Aorta (tissue), 5 donors: ENCODE data around the gene SPTBN1. TPM values are rescaled to one million over a fixed set of nuclear protein-coding genes. Genes with fewer than 3 reads are reported as not detected.
A peak's percentile ranks its signal among the peaks of the same experiment; 100 is the strongest.

Source experiments
- ATAC-seq: fragments of 200-7000 bp; cut with Tn5 transposase; one replicate; pipeline ENCODE4 v1.9.1; 2022; ENCODE audit warnings: moderate library complexity; ENCODE audit not compliant: low FRiP score
- DNase-seq, 2 donors: peaks; one replicate each; pipeline ENCODE4 v3.0.0-alpha.2; 2020
- H3K27ac ChIP-seq, 2 donors: one replicate each; pipeline ENCODE4 v1.5.1; 2013; ENCODE audit warnings: low read length in 2 of 2, mild to moderate bottlenecking in 2 of 2, moderate library complexity in 2 of 2, control low read depth in 1 of 2, inconsistent platforms in 1 of 2, low read depth in 1 of 2
- H3K27me3 ChIP-seq, 2 donors: one replicate each; pipeline ENCODE4 v1.6.1; 2013; ENCODE audit warnings: control low read depth in 1 of 2, low read length in 1 of 2, mild to moderate bottlenecking in 1 of 2, moderate library complexity in 1 of 2; ENCODE audit not compliant: insufficient read depth in 2 of 2, control insufficient read depth in 1 of 2
- H3K36me3 ChIP-seq, 2 donors: one replicate each; pipeline ENCODE4 v1.6.1; 2013; ENCODE audit warnings: control low read depth in 1 of 2, low read length in 1 of 2, mild to moderate bottlenecking in 1 of 2; ENCODE audit not compliant: insufficient read depth in 2 of 2, control insufficient read depth in 1 of 2
- H3K4me1 ChIP-seq, 2 donors: one replicate each; pipeline ENCODE4 v1.6.1; 2013; ENCODE audit warnings: low read length in 2 of 2, control low read depth in 1 of 2, mild to moderate bottlenecking in 1 of 2, moderate library complexity in 1 of 2; ENCODE audit not compliant: insufficient read depth in 2 of 2, control insufficient read depth in 1 of 2
- H3K4me3 ChIP-seq, 2 donors: one replicate each; pipeline ENCODE4 v1.5.1; 2013; ENCODE audit warnings: low read length in 2 of 2, control low read depth in 1 of 2, mild to moderate bottlenecking in 1 of 2
- H3K9me3 ChIP-seq: one replicate; pipeline ENCODE4 v1.6.1; 2013; ENCODE audit warnings: mild to moderate bottlenecking, low read length; ENCODE audit not compliant: control insufficient read depth
- WGBS, 2 donors: extraction: QIAGEN DNeasy Blood & Tissue Kit; methylation state at CpG; one replicate each; pipeline ENCODE4 v1.1.7; 2013; 5-methylcytosine and 5-hydroxymethylcytosine counted together
- intact Hi-C, 2 donors: fragments of 100-400 bp; cut with DNase I; formaldehyde crosslinking; loops; one replicate each; pipeline versions ENCODE4 v1.14.2 to v1.15.0; 2022
- polyA plus RNA-seq, 2 donors: library from polyadenylated mRNA; stranded (reverse); fragments of 200-250 nt; gene quantifications; one replicate each; pipeline ENCODE4 v1.2.3, GENCODE V29; 2013
- total RNA-seq, 2 donors: library from RNA; stranded (reverse); fragmentation: NEBNext Ultra II Directional; extraction: Animal tissue kit (Norgen Biotek cat#: 25700); gene quantifications; one replicate each; pipeline ENCODE4 v1.2.1, GENCODE V29; 2021
- donor health status: healthy with polysubstance abuse.
- donor health status: Bipolar disorder and iron deficiency.
- donor health status: DM: no; HTN: no; CAD: no.
- donor health status: DM: no; HTN: no; CAD: no.
- donor health status: DM: yes; HTN: yes; CAD: no.

The SPTBN1 gene
- total and polyA plus RNA-seq, 4 donors = 84.9 to 540 (median 218) TPM

DNA sequence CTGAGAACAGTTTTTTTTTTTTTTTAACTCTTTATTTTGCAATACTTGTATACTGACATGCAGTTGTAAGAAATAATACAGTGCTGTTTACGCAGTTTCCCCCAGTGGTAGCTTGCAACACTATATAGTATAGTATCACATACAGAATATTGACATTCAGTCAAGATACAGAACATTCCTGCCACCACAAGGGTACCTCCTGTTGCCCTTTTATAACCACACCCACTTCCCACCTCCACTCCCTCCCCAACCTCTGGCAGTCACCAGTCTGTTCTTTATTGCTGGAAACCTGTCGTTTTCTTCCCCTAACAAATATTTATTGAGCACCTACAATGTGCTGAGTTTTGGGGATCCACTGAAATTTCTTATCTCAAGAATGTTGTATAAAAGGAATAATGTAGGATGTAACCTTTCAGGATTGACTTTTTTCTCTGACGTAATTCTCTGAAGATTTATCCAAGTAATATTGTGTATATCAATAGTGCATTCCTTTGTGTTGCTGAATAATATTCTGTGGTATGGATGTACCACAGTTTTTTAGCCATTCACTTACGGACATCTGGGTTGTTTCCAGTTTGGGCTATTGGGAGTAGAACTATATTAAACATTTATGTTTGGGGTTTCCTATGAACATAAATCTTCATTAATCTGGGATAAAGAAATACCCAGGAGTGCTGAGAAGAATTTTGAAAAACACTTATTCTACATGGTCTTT, 215.9 kb downstream of the SPTBN1 start:
- Histone ChIP-seq H3K4me1 (no peaks in the 10 kb centered on the region), H3K36me3 (peaks cover 3 to 7% of the 10 kb centered on the region in 2 donors), H3K4me3 (no peak overlapping the region), H3K9me3 (no peaks in the 10 kb centered on the region), H3K27me3 (no peaks in the 10 kb centered on the region), H3K27ac (no peak overlapping the region)
- no peak for ATAC-seq
- intact Hi-C loops = no loop called here
- 92 to 95% methylated on average over 4 of the region's 4 CpGs for WGBS, 2 donors
- DNase-seq = no peak

- H3K9me3 ChIP-seq = no peaks in the 10 kb centered on the region
- intact Hi-C loops = no loop called here
- DNase-seq = no peak
- ATAC-seq = no peak
- H3K27me3 ChIP-seq = no peaks in the 10 kb centered on the region
- no peaks in the 10 kb centered on the region for H3K4me1 ChIP-seq
- H3K4me3 ChIP-seq = no peak overlapping the region
- H3K36me3 ChIP-seq = peaks cover 3 to 7% of the 10 kb centered on the region in 2 donors
- 72 to 76% methylated on average over 12 of the region's 12 CpGs for WGBS, 2 donors
- H3K27ac ChIP-seq = no peak overlapping the region
These were observed 216.7 kb downstream of the SPTBN1 start for GRCh38 chr2:54672590-54673456.

- H3K4me3 ChIP-seq = no peak overlapping the region
- no peak overlapping the region for H3K27ac ChIP-seq
- no peaks in the 10 kb centered on the region for H3K4me1 ChIP-seq
- intact Hi-C loops = no loop called here
- peak; percentile 92 for ATAC-seq
- no peaks in the 10 kb centered on the region for H3K9me3 ChIP-seq
- peaks cover 0 to 7% of the 10 kb centered on the region in 2 donors for H3K36me3 ChIP-seq
- H3K27me3 ChIP-seq = no peaks in the 10 kb centered on the region
- 61 to 62% methylated on average over 16 of the region's 16 CpGs for WGBS, 2 donors
- DNase-seq = peak; percentile 85 to 90
These were observed 217.4 kb downstream of the SPTBN1 start for GRCh38 chr2:54673501-54673998.

DNA sequence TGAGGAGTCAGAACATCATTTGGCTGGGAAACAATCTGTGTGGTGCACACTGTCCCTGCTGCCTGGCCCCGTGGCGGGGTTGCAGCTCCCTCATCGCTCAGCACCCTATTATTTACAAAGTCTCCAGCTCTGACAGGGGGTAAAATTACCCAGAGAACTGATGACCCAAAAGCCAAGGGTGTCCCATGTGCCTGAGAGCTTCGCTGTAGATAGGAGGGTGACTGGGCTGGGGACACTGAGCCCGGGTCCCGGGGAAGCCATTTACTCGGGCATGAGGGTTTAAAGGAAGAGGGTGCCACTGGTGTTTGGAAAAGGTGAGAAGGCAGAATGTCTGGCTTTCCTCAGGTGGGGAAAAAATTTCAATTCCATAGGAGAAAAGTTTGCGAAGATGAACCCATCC, 219.2 kb downstream of the SPTBN1 start:
- no peaks in the 10 kb centered on the region for H3K9me3 ChIP-seq
- H3K27me3 ChIP-seq = no peaks in the 10 kb centered on the region
- DNase-seq (no peak), ATAC-seq (no peak)
- intact Hi-C loops = no loop called here
- 69 to 76% methylated on average over 8 of the region's 8 CpGs for WGBS, 2 donors
- H3K36me3 ChIP-seq = peaks cover 0 to 5% of the 10 kb centered on the region in 2 donors
- no peaks in the 10 kb centered on the region for H3K4me1 ChIP-seq
- no peak overlapping the region for H3K4me3 ChIP-seq
- no peak overlapping the region for H3K27ac ChIP-seq

DNA sequence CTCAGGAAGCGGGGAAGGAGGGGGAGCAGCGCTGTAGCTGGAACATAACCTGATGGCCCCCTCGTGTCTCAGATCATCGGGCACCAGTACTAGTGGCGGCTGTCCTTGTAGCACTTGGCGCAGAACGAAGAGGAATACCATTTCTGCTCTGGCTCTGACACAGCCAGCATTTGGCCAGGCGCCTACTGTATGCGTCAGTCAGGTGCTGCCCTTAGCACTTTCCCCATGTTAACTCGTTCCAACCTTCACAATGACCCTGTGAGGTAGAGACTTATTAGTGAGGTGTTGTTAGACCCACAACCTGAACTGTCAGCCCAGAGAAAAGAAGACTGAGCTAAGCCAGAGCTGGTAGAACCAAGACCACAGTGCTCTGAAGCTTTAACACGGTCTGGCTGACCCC, 219.6 kb downstream of the SPTBN1 start:
- H3K27ac ChIP-seq = no peak overlapping the region
- no peak for DNase-seq
- 29 to 35% methylated on average over 11 of the region's 11 CpGs for WGBS, 2 donors

GRCh38 chr2:54676656-54677055, 220.5 kb downstream of the SPTBN1 start:
- no peaks in the 10 kb centered on the region for H3K4me1 ChIP-seq
- DNase-seq (no peak), ATAC-seq (no peak)
- WGBS, 2 donors = 72 to 77% methylated on average over 2 of the region's 2 CpGs
- no peaks in the 10 kb centered on the region for H3K27me3 ChIP-seq
- H3K27ac ChIP-seq = no peak overlapping the region
- H3K4me3 ChIP-seq = no peak overlapping the region
- H3K9me3 ChIP-seq = no peaks in the 10 kb centered on the region
- H3K36me3 ChIP-seq = no peaks in the 10 kb centered on the region
- intact Hi-C loops = no loop called here

More for the DNA sequence above, 219.6 kb downstream of the SPTBN1 start:
- ATAC-seq = no peak
- H3K9me3 ChIP-seq = no peaks in the 10 kb centered on the region
- peaks cover 0 to 4% of the 10 kb centered on the region in 2 donors for H3K36me3 ChIP-seq
- intact Hi-C loops = no loop called here
- no peak overlapping the region for H3K4me3 ChIP-seq
- H3K4me1 ChIP-seq = no peaks in the 10 kb centered on the region
- no peaks in the 10 kb centered on the region for H3K27me3 ChIP-seq

GRCh38 chr2:54677476-54678265, 221.5 kb downstream of the SPTBN1 start:
- H3K36me3 ChIP-seq = no peaks in the 10 kb centered on the region
- 93 to 95% methylated on average over 6 of the region's 6 CpGs for WGBS, 2 donors
- H3K9me3 ChIP-seq = no peaks in the 10 kb centered on the region
- no peak for ATAC-seq
- no peak overlapping the region for H3K27ac ChIP-seq
- H3K27me3 ChIP-seq = no peaks in the 10 kb centered on the region
- no peaks in the 10 kb centered on the region for H3K4me1 ChIP-seq
- H3K4me3 ChIP-seq = no peak overlapping the region
- no peak for DNase-seq
- intact Hi-C loops = no loop called here

DNA sequence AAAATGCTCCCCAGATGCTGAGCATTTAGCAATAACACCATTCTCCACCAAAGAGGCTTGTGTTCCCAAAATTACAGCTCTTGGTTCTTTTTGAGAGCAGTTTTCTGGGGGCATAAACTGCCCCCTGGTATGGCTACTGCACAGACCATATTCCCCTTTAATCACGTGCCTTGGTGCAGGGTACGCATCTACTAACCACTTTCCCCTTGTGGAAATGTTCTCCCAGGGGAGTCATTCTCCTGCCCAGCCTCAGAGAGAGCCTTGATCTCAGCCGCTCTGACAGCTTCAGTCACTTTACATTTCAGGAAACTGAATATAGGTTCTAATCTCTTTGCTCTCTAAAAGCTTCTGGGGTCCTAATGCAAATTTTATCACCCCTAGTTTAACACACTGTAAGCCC, 222.6 kb downstream of the SPTBN1 start:
- Histone ChIP-seq H3K27ac (no peak overlapping the region), H3K4me1 (no peaks in the 10 kb centered on the region), H3K36me3 (no peaks in the 10 kb centered on the region), H3K27me3 (no peaks in the 10 kb centered on the region), H3K4me3 (no peak overlapping the region), H3K9me3 (no peaks in the 10 kb centered on the region)
- DNase-seq (no peak), ATAC-seq (no peak)
- 71 to 77% methylated on average over 3 of the region's 3 CpGs for WGBS, 2 donors
- intact Hi-C loops = no loop called here
